ENCODE data around the gene MYG1.

MYG1 gene

DNA sequence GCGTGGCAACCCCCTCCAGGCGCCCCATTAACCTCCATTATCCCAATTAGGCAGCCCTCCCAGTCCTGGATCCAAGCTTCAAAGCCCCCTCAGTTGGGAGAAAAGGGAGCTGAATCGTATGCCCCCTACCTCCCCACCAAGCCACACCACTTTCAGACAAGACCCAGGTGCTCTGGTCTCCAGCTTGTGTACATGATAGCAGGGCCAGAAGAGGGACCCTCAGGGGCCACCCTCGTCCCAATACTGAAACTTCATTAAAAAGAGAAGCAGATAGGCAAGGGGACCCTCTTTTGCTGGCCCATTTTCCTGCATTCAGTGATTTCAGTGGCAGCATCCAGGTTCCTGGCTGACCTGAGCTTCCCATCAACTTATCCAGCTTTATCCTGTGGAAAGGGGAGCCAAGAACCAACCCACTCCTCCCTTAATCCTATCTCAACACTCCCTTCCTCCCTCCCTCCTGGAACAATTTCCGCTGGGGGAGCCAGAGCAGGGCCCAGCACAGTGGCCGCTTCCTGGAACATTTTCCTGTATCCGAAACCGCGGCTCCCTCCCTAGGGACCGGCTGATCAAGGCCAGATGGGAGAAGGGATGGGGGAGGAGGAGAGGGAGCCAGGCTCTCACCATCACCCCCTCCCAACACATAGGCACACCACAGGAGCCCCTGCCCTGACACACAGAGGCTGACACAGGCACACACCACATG, 46.1 kb downstream of the MYG1 start:
- peak overlapping the region; percentile 62 for H3K4me3 ChIP-seq (ENCODE audit: low read length)
- no peaks in the 10 kb centered on the region for H3K36me3 ChIP-seq (ENCODE audit: control insufficient read depth, low read depth, low read length)
- no peak overlapping the region for H3K27ac ChIP-seq (ENCODE audit: low read length)
- peaks cover 25% of the 10 kb centered on the region for H3K27me3 ChIP-seq (ENCODE audit: control insufficient read depth, insufficient read depth, low read length)
- H3K9me3 ChIP-seq (ENCODE audit: control insufficient read depth, low read depth, low read length), result no peaks in the 10 kb centered on the region
- H3K9ac ChIP-seq (ENCODE audit: low read length), result no peak overlapping the region
- H3K4me1 ChIP-seq (ENCODE audit: control insufficient read depth, low read depth, low read length), result peaks cover 4% of the 10 kb centered on the region

DNA sequence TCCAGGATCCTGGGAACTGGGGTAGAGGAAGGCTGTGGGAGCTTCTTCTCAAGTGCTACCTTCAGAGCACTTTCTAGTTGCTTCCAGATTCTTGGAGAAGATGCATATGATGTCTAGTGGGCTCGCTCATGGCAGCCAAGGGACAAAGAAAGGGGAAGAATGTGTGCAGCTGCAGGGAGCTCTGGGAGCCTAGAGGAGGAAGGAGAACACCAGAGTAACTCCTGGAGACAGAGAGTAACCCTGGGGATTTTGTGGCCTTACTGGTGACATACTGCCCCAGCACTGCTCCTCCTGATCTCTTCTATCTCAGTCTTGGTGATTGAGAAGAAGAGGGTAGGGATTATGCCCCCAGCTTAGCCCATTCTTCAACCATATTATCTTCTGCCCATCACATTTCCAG, 47.0 kb downstream of the MYG1 start:
- no peaks in the 10 kb centered on the region for H3K36me3 ChIP-seq (ENCODE audit: control insufficient read depth, low read depth, low read length)
- peaks cover 4% of the 10 kb centered on the region for H3K4me1 ChIP-seq (ENCODE audit: control insufficient read depth, low read depth, low read length)
- peaks cover 25% of the 10 kb centered on the region for H3K27me3 ChIP-seq (ENCODE audit: control insufficient read depth, insufficient read depth, low read length)
- no peak overlapping the region for H3K27ac ChIP-seq (ENCODE audit: low read length)
- H3K9ac ChIP-seq (ENCODE audit: low read length), result no peak overlapping the region
- no peaks in the 10 kb centered on the region for H3K9me3 ChIP-seq (ENCODE audit: control insufficient read depth, low read depth, low read length)
- H3K4me3 ChIP-seq (ENCODE audit: low read length), result no peak overlapping the region

DNA sequence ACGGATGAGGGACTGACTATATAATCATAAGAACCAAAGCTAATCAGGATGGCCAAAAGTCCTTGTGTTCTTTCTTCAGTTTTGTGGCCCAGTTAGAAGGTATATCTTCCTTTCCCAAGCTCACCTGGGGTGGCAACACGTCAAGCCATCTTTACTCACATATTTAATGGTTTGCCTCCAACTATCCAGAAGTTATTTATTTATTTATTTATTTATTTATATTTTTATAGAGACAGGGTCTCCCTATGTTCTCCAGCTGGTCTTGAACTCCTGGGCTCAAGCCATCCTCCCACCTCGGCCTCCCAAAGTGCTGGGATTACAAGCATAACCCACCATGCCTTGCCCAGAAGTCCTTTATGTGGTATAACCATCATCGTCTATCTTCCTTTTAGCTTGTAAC, 48.4 kb downstream of the MYG1 start:
- no peaks in the 10 kb centered on the region for H3K9me3 ChIP-seq (ENCODE audit: control insufficient read depth, low read depth, low read length)
- peaks cover 4% of the 10 kb centered on the region for H3K4me1 ChIP-seq (ENCODE audit: control insufficient read depth, low read depth, low read length)
- H3K27ac ChIP-seq (ENCODE audit: low read length), result no peak overlapping the region
- no peak overlapping the region for H3K9ac ChIP-seq (ENCODE audit: low read length)
- H3K36me3 ChIP-seq (ENCODE audit: control insufficient read depth, low read depth, low read length), result no peaks in the 10 kb centered on the region
- peaks cover 25% of the 10 kb centered on the region for H3K27me3 ChIP-seq (ENCODE audit: control insufficient read depth, insufficient read depth, low read length)
- H3K4me3 ChIP-seq (ENCODE audit: low read length), result no peak overlapping the region

DNA sequence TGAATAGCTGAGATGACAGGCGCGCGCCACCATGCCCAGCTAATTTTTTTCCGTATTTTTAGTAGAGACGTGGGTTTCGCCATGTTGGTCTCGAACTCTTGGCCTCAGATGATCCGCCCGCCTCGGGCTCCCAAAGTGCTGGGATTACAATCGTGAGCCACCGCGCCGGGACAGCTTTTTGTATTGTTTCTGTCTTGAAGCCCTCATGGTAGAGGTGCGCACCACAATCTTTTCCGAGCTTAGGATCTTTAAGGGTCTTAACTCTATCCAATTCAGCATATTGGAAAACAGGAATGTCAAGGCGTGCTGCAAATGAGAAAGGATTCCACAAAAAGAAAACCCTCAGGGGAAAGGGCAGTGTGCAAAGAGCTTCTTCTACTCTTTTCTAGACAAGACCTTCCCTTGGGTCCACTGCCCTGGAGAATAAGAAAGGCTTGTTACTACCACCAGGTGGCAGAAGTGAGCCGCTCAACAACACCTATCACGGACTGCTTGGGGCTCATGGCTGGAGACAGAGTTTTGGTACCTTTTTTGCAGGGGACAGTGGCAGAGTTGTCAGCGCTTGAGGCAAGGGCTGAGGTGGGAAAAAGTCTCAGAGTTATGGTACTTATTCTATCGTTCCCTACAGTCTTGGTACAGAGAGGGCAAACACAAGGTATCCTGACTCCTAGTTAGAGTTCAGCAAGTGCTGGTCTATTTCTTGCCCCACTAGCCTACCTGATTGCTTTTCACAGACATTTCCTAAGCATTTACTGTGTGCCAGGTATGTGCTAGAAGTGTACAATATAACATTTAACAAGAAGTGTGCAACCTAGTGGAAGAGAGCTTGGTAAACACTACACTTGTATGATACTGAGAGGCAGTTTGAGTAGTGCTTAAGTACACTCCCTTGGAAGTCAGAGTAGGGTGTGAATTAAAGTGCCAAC, 53.1 kb downstream of the MYG1 start:
- no peak overlapping the region for H3K27ac ChIP-seq (ENCODE audit: low read length)
- no peaks in the 10 kb centered on the region for H3K9me3 ChIP-seq (ENCODE audit: control insufficient read depth, low read depth, low read length)
- no peak overlapping the region for H3K9ac ChIP-seq (ENCODE audit: low read length)
- H3K4me1 ChIP-seq (ENCODE audit: control insufficient read depth, low read depth, low read length), result no peaks in the 10 kb centered on the region
- no peaks in the 10 kb centered on the region for H3K27me3 ChIP-seq (ENCODE audit: control insufficient read depth, insufficient read depth, low read length)
- no peaks in the 10 kb centered on the region for H3K36me3 ChIP-seq (ENCODE audit: control insufficient read depth, low read depth, low read length)
- no peak overlapping the region for H3K4me3 ChIP-seq (ENCODE audit: low read length)

DNA sequence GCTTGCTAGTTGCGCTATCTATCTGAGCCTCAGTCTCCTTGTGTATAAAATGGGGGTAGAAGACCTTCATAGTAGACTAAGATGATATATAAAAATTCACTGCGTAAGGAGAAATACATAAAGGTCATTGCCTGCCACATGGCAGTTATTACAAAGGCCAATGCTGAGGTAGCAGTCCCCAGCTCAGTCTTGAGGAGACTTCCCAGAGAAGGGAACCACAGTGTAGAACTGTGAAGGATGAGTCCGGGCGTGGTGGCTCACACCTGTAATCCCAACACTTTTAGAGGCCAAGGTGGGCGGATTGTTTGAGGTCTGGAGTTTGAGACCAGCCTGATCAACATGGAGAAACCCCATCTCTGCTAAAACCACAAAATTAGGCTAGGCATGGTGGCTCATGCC, 53.8 kb downstream of the MYG1 start:
- Histone ChIP-seq H3K27ac (ENCODE audit: low read length) (no peak overlapping the region), H3K36me3 (ENCODE audit: control insufficient read depth, low read depth, low read length) (no peaks in the 10 kb centered on the region), H3K9ac (ENCODE audit: low read length) (no peak overlapping the region), H3K4me3 (ENCODE audit: low read length) (no peak overlapping the region), H3K27me3 (ENCODE audit: control insufficient read depth, insufficient read depth, low read length) (no peaks in the 10 kb centered on the region), H3K4me1 (ENCODE audit: control insufficient read depth, low read depth, low read length) (no peaks in the 10 kb centered on the region), H3K9me3 (ENCODE audit: control insufficient read depth, low read depth, low read length) (no peaks in the 10 kb centered on the region)

DNA sequence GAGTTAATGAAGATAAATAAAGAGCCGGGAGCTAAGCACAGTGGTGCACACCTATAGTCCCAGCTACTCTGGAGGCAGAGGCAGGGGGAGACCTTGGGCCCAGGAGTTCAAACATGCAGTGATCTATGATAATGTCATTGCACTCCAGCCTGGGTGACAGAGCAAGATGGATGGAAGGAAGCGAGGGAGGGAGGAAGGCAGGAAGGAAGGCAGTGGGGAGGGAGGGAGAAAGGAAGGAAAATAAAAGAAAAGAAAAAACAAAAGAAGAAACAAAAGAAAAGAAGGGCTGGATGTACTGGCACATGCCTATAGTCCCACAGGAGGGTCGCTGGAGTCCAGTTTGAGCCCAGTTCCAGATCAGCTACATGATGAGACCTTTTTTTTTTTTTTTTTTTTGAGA, 55.6 kb downstream of the MYG1 start:
- Histone ChIP-seq H3K27me3 (ENCODE audit: control insufficient read depth, insufficient read depth, low read length) (no peaks in the 10 kb centered on the region), H3K4me3 (ENCODE audit: low read length) (no peak overlapping the region), H3K4me1 (ENCODE audit: control insufficient read depth, low read depth, low read length) (no peaks in the 10 kb centered on the region), H3K9me3 (ENCODE audit: control insufficient read depth, low read depth, low read length) (no peaks in the 10 kb centered on the region), H3K36me3 (ENCODE audit: control insufficient read depth, low read depth, low read length) (no peaks in the 10 kb centered on the region), H3K9ac (ENCODE audit: low read length) (no peak overlapping the region), H3K27ac (ENCODE audit: low read length) (no peak overlapping the region)
